Testis (tissue), 3 donors: ENCODE results near the gene ACCSL. TPM values are rescaled to one million over a fixed set of nuclear protein-coding genes. Genes with fewer than 3 reads are reported as not detected.
A peak's percentile ranks its signal among the peaks of the same experiment; 100 is the strongest.

Experiments
- DNase-seq: peaks from one replicate; pipeline ENCODE4 v3.0.0-alpha.2; 2019
- H3K27ac ChIP-seq, 2 donors: fragments of 200-600 bp; sonication (generic); one replicate each; pipeline ENCODE4 v1.5.1; 2019
- H3K27me3 ChIP-seq: fragments of 200-600 bp; sonication (generic); one replicate; pipeline ENCODE4 v1.5.1; 2019
- H3K36me3 ChIP-seq: fragments of 200-600 bp; sonication (generic); one replicate; pipeline ENCODE4 v1.5.1; 2017; ENCODE audit warnings: low read depth; ENCODE audit errors: missing control alignments
- H3K4me1 ChIP-seq: fragments of 200-600 bp; sonication (generic); one replicate; pipeline ENCODE4 v1.5.1; 2019
- H3K4me3 ChIP-seq, 2 donors: fragments of 200-600 bp; sonication (generic); one replicate each; pipeline ENCODE4 v1.5.1; 2017 to 2019
- H3K9me3 ChIP-seq: fragments of 200-600 bp; sonication (generic); one replicate; pipeline ENCODE4 v1.5.1; 2017
- POLR2A ChIP-seq: fragments of 450-650 bp; IDR thresholded peaks from one replicate; pipeline ENCODE4 v1.6.1; 2017; ENCODE audit warnings: antibody characterized with exemption, mild to moderate bottlenecking, moderate library complexity
- WGBS, 2 donors: methylation state at CpG; one replicate each; pipeline ENCODE4 v1.1.5; 2018; 5-methylcytosine and 5-hydroxymethylcytosine counted together
- intact Hi-C: fragments of 100-400 bp; cut with DNase I; formaldehyde crosslinking; loops from one replicate; pipeline ENCODE4 v1.15.1; 2023; ENCODE audit warnings: low total_unique reads
- polyA plus RNA-seq: library from polyadenylated mRNA; stranded (reverse); fragments of 350-450 nt; fragmentation: Illumina TruSeq; extraction: RNeasy Lipid Tissue Mini Kit (QIAGEN cat#74804); gene quantifications from one replicate; pipeline ENCODE4 v1.2.3, GENCODE V29; 2014; ENCODE audit warnings: low read depth, low replicate concordance; ENCODE audit not compliant: insufficient read depth
- total RNA-seq, 2 donors: library from RNA; depleted of rRNA; stranded (reverse); fragments of >200 nt; gene quantifications; one replicate each; pipeline ENCODE4 v1.2.3, GENCODE V29; 2016
- TF ChIP-seq, protein P1 (sequence below), 3 experiments: fragments of 450-650 bp in 2 of 3; fragments of 200-600 bp in 1 of 3; sonication (generic) in 1 of 3; IDR thresholded peaks; one replicate each; pipeline ENCODE4 v1.5.1; 2016 to 2019; ENCODE audit warnings: antibody characterized with exemption in 3 of 3, mild to moderate bottlenecking in 2 of 3, moderate library complexity in 1 of 3

ACCSL gene
- total and polyA plus RNA-seq, 3 donors from 2014 or later: 0.25 to 0.79 (median 0.67) TPM

GRCh38 chr11:44016546-44017442, 31.0 kb upstream of the ACCSL start:
- no peak for DNase-seq
- intact Hi-C loops: no loop called here
- H3K27ac ChIP-seq: peak overlapping the region; percentile 27 to 70

GRCh38 chr11:44017443-44018126, 30.2 kb upstream of the ACCSL start:
- Histone ChIP-seq H3K4me3 (no peak overlapping the region), H3K4me1 (peaks cover 7% of the 10 kb centered on the region), H3K27me3 (no peaks in the 10 kb centered on the region), H3K36me3 (no peaks in the 10 kb centered on the region), H3K27ac (peak overlapping the region; percentile 10 to 70), H3K9me3 (no peaks in the 10 kb centered on the region)
- intact Hi-C loops: no loop called here
- TF ChIP-seq POLR2A: no peak
- TF ChIP-seq, protein P1, sequence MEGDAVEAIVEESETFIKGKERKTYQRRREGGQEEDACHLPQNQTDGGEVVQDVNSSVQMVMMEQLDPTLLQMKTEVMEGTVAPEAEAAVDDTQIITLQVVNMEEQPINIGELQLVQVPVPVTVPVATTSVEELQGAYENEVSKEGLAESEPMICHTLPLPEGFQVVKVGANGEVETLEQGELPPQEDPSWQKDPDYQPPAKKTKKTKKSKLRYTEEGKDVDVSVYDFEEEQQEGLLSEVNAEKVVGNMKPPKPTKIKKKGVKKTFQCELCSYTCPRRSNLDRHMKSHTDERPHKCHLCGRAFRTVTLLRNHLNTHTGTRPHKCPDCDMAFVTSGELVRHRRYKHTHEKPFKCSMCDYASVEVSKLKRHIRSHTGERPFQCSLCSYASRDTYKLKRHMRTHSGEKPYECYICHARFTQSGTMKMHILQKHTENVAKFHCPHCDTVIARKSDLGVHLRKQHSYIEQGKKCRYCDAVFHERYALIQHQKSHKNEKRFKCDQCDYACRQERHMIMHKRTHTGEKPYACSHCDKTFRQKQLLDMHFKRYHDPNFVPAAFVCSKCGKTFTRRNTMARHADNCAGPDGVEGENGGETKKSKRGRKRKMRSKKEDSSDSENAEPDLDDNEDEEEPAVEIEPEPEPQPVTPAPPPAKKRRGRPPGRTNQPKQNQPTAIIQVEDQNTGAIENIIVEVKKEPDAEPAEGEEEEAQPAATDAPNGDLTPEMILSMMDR (IDR thresholded peaks at IDR 0.05): no peak
- DNase-seq: no peak
- 58 to 68% methylated on average over 3 of the region's 3 CpGs for WGBS, 2 donors

More at GRCh38 chr11:44016546-44017442, 31.0 kb upstream of the ACCSL start:
- Histone ChIP-seq H3K9me3 (no peaks in the 10 kb centered on the region), H3K4me1 (peaks cover 7% of the 10 kb centered on the region), H3K36me3 (no peaks in the 10 kb centered on the region), H3K4me3 (no peak overlapping the region), H3K27me3 (no peaks in the 10 kb centered on the region)
- TF ChIP-seq, protein P1 (IDR thresholded peaks at IDR 0.05): no peak
- TF ChIP-seq POLR2A: no peak
- 85 to 88% methylated on average over 2 of the region's 2 CpGs for WGBS, 2 donors

DNA sequence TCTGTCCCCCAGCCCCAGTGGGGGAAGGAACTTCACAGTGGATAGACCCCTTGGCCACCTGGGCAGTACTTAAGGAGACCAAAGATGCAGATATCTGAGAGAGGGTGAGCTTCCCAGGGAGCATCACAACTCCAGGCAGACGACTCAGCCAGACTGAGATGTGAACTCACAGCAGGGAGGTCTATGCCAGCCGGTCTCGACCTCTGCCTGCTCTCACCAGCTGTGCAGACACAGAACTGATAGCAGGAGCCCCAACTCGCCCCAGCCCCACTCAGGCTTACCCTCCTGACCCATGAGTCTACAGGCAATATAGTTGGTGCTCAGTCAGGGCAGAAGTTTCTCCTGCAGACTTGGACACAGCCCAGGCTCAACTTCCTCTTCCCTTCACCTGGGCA, 29.7 kb upstream of the ACCSL start:
- Histone ChIP-seq H3K36me3 (no peaks in the 10 kb centered on the region), H3K9me3 (no peaks in the 10 kb centered on the region), H3K27ac (peak overlapping the region; percentile 10 to 70), H3K4me1 (peaks cover 7% of the 10 kb centered on the region), H3K27me3 (no peaks in the 10 kb centered on the region), H3K4me3 (no peak overlapping the region)
- TF ChIP-seq, protein P1 (IDR thresholded peaks at IDR 0.05): no peak
- no peak for TF ChIP-seq POLR2A
- intact Hi-C loops: no loop called here
- DNase-seq: peak; percentile 15
- WGBS, 2 donors: 42% methylated on average over 3 to 4 of the region's 4 CpGs

GRCh38 chr11:44018829-44019228, 29.0 kb upstream of the ACCSL start:
- Histone ChIP-seq H3K4me3 (no peak overlapping the region), H3K27ac (no peak overlapping the region), H3K27me3 (no peaks in the 10 kb centered on the region), H3K4me1 (peaks cover 7% of the 10 kb centered on the region), H3K36me3 (no peaks in the 10 kb centered on the region), H3K9me3 (no peaks in the 10 kb centered on the region)
- 72 to 84% methylated on average over 2 of the region's 2 CpGs for WGBS, 2 donors
- TF ChIP-seq, protein P1 (IDR thresholded peaks at IDR 0.05): no peak
- TF ChIP-seq POLR2A: no peak
- intact Hi-C loops: no loop called here
- no peak for DNase-seq
